ENCODE measurements around the gene FSD2.

DNA sequence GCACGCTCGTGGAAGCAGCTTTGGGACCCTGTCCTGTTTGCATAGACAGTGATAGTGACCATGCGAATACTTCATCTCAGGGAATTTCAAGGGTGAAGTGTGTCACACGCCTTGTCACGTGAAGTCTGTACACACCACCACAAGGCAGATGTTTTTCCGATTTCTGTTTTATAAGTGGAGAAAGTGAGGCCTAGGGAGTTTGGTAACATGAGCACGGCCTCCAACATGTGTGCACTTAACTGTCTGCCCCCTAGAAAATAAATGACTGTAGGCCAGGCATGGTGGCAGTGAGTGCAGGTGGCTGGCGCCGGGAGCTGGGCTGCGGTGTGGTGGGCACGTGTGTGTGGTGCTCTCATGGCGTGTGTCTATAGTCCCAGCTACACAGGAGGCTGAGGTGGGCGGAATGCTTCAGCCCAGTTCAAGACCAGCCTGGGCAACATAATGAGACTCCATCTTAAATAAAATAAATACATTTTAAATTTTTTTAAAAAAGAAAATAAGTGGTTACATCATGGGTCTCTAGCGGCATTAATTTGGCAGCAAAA is 45.5 kb upstream of the FSD2 start:
- TF ChIP-seq, protein P1, sequence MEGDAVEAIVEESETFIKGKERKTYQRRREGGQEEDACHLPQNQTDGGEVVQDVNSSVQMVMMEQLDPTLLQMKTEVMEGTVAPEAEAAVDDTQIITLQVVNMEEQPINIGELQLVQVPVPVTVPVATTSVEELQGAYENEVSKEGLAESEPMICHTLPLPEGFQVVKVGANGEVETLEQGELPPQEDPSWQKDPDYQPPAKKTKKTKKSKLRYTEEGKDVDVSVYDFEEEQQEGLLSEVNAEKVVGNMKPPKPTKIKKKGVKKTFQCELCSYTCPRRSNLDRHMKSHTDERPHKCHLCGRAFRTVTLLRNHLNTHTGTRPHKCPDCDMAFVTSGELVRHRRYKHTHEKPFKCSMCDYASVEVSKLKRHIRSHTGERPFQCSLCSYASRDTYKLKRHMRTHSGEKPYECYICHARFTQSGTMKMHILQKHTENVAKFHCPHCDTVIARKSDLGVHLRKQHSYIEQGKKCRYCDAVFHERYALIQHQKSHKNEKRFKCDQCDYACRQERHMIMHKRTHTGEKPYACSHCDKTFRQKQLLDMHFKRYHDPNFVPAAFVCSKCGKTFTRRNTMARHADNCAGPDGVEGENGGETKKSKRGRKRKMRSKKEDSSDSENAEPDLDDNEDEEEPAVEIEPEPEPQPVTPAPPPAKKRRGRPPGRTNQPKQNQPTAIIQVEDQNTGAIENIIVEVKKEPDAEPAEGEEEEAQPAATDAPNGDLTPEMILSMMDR (IDR thresholded peaks at IDR 0.05; ENCODE audit: low read length): no peak
- TF ChIP-seq EZH2 (optimal IDR thresholded peaks at IDR 0.05; ENCODE audit: low read depth, low read length): no peak
